Hippocampal formation (tissue), 2 donors: ENCODE results near the gene DPP3.
"Not testable (repeated sequence)": the region's sequence is repeated elsewhere in the genome, so short reads cannot be mapped to it uniquely, and the experiment has no call there.

Experiments used
- DNase-seq, 2 donors: peaks; one replicate each; lab custom pipeline; 2025; lab: John Stamatoyannopoulos, UW

DPP3 gene

DNA sequence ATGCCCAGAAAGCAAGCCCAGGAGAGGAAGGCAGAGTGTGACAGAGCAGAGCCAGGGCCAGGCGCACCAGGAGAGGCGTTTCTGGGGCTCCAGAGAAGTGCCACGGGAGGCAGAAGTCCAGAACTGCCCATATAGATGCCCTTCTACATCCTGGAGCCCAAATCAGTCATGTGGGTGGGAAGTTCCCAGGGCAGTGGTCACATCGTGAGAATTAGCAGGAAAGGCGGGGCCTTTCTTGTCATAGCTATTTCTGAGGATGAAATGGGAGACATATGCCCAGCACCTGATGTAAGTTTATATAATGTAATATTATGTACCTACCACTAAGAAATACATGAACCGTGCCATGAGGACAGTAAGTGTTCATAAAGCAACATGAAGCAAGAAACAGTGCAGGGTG is 52.5 kb downstream of the DPP3 start:
- no peak for DNase-seq

DNA sequence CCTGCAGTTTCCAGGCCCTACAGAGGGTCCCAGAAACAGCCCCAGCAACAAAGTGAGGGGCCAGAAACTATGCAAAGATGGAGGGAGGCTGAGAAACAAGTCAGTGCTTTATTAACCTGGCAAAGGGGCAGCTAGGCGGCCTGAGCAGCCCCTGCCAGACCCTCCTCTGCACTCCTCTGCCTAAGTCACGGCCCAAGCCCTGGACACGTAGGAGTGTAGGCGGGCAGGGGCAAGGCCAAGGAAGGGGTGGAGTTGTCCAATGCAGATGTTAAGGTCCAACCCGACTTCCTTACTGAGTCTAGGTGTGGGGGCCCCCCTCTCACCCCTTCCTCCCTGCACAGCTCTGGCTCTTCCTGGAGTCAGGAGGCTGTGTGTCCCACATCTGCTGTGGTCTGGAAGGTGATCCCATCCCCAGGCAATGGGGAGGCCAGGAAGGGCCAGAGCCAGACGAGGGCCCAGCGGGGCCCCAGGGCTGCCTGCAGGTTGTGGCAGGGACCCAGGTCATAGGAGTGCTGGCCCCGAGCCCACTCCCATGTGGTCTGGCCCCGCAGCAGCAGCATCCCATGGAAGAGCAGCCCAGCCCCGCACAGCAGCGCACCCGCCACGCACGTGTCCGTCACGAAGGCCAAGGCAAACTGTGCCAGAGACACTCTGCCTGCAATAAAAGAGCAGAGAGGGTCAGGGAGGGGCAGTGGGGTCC is 59.1 kb downstream of the DPP3 start:
- DNase-seq, result no peak

DNA sequence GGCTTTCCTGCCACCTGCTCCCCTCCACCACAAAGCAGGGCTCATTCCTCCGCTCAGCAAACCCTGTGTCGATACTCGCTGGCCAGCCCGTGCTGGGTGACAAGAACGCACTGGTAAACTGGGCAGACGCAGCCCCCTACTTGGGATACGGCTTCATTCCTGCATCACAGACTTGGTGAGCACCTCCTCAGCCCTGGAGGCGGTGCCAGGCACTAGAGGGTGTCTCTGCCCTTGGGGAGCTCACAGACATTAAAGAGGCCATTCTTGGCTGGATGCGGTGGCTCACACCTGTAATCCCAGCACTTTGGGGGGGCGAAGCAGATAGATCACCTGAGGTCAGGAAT is 59.6 kb downstream of the DPP3 start:
- DNase-seq, result no peak

DNA sequence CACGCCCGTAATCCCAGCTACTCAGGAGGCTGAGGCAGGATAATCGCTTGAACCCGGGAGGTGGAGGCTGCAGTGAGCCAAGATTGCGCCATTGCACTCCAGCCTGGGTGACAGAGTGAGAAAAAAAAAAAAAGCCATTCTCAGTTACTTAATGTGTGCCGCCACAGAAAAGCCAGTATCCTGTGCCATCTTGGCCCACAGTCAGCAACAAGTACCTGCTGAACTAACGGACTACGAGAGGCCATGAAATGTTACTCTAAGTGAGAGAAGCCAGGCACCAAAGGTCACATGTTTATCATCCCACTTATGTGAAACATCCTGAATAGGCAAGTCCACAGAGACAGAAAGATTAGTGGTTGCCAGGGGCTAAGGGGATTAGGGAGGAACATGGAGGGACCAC is 60.4 kb downstream of the DPP3 start:
- not testable (repeated sequence) for DNase-seq

DNA sequence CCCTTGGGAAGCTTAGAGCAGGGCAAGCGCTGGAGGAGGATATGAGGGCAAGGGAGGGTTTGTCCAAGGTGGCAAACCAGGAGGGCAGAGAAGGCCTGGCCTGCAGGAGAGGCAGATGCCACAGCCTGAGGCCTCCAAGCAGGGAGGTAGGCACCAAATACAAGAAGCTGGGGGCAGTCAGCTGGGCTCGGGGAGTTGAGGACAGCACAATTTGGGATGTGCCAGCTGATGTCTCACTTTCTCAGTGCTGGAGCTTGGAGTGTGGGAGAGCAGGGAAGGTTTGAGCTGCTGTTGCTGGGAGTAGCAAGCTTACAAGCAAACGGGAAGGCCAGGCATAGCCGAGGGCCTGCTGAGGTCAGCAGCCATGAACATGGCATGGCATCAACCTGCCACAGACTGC is 61.7 kb downstream of the DPP3 start:
- DNase-seq, result no peak

DNA sequence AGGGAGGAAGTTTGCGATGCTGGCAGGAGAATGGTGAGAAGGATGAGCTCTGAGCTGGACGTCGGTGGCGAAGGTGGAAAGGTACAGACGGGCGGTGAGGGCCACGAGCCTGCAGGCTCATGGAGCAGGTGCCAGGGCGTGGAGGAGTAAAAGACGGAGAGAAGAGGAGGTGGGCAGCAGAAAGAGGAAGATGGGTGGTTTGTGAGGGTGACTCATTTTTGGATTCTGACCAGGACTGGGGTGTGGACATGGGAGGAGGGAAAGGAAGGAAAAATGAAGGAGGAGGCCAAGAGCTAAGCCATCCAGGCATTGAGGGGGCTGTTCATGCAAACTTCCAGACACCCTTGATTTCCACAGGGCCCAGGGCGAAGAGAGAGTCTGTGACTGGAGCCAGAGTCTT is 62.1 kb downstream of the DPP3 start:
- no peak for DNase-seq

DNA sequence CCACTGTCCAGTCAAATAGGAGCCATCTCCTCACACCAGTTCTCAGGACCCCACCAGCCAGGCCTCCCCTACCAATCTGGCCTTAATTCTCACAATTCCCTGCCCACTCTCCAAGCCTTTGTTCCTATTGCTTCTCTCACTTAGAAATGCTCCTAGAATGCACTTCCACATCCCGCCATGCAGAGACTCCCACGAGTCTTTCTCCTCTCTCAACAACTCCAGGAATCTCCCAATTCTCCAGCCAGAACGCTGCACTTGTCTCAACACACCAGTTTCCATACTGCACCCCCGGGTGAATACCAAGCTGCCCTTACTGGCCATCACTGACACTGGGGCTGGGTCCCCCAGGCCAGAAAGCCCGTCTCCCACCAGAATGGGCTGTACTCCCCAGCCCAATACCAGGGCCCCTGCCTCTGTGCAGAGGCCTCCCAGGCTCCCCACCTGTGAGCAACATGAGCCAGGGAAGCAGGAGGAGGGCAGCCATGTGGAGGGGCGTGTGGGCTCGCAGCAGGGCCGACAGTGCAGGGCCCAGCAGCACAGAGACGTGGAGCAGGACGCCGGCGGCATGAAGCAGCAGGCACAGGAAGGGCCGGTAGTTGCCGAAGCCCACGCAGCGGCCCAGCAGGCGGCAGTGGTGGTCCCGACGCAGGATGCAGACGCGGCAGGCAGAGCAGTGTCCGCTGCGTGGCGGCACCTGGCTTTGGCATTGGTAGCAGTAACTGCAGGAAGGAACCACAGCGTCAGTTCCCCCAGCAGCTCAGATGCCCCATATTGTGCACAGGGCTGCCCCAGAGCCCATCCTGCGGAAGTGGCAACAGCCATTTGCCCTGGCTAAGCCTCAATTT is 63.3 kb downstream of the DPP3 start:
- DNase-seq, result peak in 1 of 2 donors; percentile 12

DNA sequence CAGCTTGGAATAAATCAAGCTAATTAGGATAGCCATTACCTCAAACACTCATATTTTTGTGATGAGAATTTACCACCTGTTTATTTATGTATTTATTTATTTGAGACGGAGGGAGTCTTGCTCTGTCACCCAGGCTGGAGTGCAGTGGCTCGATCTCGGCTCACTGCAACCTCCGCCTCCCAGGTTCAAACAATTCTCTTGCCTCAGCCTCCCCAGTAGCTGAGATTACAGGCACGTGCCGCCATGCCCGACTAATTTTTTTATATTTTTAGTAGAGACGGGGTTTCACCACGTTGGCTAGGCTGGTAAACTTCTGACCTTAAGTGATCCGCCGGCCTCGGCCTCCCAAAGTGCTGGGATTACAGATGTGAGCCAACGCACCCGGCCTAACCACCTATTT is 64.7 kb downstream of the DPP3 start:
- DNase-seq, result not testable (repeated sequence)

DNA sequence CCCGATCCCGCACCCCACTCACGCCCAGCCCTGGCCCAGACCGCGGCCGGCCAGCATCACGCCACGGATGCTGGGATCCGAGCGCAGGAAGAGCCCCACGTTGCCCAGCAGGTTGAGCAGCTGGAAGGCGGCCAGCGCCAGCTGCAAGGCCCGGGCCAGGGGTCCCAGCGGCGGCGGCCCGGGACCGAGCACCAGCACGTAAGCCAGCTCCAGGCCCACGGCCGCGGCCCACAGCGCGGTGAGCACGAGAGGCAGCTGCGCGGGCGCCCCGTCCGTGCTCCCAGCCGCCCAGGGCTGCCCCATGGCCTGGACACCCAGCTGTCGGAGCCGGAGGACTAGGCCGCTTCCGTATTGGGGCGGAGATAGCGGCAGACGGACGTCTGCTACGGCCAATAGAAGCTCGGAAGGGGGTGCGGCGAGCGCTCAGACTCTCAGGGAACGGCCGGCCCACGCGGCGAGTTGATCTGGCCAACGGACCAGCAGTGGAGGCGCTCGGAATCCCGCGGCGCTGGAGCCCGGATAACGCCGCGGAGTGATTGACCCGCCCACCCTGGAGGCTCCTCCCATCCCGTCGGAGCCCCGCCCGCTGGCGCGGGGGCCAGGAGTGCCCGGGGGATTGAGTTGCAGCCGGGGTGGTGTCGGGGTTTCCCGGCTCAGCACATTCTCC is 65.6 kb downstream of the DPP3 start, which contains the start of gene ZDHHC24:
ZDHHC24 (minus strand) TSS at position 348 of the 667 bp plus-strand sequence; CDS start at position 303, 45 bp downstream.
- DNase-seq, result peak; percentile 96

DNA sequence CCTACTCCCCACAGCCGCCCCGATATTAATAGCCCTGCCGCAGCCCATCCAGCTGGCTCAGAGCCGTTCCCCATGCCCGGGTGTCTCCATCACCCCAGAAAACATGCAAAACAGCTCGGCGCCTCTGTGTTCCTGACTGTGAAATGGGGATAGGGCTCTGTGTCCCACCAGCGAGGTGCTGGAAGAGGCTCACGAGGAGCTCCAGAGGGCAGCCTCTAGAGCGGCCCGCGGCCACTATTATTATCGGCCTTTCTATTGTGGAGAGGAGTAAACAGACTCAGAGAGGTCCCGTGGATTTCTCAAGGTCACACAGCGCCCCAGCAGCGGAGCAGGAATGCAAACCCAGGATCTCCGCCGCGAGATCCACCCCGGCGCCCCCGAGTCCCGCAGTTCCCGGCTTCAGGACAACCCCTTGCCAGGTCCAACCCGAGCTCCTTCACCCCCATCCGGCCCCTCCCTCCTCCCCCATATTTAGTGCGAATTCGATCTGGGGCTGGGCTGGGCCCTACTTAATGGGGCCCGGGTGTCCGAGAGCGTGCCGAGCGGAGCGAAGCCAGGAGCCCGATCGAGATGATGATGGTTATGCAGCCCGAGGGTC is 66.2 kb downstream of the DPP3 start, which contains the start of gene ACTN3:
ACTN3 (plus strand) TSS at position 536 of the 598 bp plus-strand sequence; CDS start at position 571, 35 bp downstream.
- no peak for DNase-seq

DNA sequence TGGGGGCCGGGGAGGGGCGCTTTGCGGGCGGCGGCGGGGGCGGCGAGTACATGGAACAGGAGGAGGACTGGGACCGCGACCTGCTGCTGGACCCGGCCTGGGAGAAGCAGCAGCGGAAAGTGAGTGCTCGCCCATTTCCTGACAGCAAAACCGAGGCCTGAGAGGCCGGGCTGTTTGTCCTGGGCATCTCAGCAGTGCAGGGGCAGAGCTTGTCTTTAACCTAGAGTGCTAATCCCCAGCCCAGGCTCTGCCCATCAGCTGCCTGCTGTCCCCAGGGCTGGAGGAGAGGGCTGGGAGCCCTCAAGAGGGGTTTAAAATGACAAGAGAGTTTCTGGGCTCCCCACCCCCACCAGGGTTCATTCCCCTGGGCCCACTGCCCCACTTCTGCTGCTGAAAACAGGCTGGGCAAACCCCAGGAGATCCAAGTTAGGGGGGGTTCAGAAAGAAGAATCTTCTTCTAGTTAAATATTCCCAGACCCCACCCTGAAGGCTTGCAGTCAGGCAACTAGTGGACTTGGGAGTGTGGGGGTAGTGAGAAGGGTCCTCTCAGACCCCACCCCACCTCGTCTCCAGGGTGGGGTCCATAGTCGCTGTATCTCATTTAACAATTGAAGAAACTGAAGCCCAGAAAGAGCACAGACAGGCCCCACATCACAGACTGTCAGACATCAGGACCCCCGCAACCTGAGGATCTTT is 66.9 kb downstream of the DPP3 start:
- DNase-seq, result no peak

DNA sequence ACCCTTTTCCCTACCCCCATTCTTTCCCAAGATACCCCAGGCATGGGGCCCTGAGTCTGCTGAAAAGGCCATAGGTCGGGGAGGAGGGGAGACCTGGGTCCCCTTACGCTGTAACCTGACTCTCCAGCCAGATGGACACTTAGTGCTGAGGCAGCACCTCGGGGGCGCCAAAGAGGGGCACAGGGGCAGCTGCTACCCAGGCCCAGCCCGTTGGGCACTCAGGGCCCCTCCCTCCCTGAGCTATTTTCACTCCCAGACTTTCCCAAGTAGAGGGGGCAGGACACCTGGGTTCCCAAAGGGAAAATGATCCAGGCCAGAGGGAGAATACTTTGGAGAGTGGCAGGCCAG is 67.4 kb downstream of the DPP3 start:
- DNase-seq, result no peak

DNA sequence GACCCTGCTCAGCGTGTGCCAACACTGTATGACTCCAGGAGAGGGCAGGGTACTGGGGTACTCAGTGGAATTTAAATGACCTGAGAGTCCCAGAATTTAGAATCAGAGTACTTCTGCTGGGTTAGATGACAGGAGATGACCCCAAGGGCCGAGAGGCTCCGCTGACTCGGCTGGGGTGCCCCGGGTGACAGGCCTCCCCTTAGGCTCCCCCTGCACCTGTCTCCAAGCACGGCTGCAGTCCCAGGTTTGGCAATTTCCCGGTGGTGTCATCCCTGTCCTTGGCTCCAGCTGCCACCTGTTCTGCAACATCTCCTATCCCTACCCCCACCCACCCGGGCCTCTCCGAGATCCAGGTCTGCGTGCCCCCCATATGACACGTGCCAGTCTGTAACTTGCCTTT is 67.8 kb downstream of the DPP3 start:
- DNase-seq, result no peak

DNA sequence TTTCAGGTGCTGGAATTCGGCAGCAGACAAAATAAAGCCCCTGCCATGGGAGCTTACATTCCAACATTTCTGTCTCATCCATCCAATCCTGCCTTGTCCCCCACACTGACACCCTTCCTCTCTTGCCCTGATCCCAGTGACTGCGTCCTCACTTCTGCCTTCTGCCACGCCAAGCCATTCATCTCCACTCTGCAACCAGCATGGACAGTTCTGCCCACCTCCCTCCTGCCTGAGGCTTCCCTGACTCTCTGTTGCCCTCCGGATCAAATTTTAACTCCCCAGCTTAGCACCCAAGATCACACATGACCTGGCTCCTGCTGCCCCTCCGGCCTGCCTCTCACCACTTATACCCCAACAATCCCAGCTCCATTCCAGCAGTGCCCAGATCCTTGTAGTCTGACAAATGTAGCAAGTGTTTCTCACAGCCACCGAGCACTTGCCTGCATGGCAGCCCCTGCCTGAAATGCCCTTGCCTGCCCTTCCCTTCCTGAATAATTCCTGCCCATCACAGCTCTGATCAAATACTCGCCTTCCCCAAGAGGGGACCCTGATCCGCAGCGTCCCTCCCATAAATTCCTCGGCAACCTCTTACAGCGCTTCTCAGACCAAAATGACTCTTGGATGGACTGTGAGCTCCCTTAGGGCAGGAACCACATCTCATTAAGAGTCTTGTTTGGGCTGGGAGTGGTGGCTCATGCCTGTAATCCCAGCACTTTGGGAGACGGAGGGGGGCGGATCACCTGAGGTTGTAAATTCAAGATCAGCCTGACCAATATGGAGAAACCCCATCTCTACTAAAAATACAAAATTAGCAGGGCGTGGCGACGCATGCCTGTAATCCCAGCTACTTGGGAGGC is 68.8 kb downstream of the DPP3 start:
- DNase-seq, result no peak

DNA sequence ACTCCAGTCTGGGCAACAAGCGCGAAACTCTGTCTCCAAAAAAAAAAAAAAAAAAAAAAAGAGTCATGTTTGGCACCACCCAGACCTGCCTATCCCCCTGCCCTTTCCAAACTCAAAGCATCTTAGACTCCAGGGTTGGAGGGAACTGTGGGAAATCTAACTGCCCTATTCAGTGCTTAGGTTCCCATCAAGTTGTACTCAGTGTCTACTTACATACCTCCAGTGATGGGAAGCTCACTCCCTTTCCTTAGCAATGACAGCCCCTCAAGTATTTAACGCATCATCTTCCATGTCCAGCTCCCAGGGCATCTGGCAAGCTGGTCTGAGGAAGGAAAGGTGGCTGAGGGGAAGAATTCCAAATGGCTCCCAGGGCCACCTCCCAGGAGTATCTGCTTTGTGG is 69.5 kb downstream of the DPP3 start:
- no peak for DNase-seq

DNA sequence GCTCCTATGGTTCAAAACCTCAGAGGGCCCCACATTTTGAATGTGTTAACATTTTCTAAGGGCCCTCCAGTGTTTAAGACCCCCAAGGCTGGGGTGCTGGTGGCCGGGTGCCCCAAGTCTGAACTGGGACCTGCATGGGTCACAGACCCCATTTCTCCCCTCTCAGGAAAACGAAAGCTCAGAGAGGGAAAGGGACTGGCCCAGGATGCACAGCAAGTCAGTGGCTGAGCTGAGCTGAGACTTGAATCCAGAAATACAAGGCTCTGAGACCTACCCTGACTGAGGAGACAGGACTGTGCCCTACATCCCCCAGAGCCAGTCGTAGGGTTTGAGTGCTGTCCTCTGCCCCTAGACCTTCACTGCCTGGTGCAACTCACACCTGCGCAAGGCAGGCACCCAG is 70.7 kb downstream of the DPP3 start:
- DNase-seq, result no peak

DNA sequence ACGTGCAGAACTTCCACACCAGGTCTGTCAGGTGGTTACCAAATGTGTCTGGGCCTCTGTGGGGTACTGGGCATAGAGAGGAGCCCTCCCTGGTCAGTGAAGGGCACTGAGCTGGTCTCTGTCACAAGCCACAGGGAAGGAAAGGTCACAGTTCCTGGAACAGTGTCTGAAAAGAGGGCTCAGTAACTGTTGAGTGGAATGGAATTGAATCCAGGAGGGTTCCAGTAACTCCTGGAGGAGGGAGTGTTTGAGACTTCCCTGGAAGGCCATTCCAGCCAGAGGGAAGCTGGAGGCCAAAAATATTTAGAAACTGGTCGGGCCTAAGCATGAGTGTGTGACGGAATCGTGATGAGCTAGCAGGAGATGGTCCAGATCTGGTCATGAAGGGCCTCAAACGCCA is 74.4 kb downstream of the DPP3 start:
- DNase-seq, result no peak

DNA sequence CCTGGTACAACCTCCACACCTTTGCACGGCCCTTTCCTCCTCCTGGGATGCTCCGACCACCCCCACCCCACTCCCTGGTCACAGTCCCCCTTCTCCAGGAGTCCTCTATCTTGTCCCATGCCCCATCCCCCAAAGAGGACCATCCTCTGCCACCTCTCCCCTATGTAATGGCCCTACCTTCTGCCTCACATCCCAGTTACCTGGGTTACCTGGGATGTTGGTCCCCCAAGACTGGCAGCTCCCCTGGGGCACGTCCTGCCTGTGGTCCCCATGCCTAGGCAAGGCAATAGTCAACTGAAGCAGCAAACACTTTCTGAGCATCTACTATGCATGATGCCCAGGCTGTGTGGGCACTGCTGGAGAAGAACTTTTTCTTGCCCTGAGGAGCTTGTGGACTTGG is 75.2 kb downstream of the DPP3 start:
- DNase-seq, result no peak

DNA sequence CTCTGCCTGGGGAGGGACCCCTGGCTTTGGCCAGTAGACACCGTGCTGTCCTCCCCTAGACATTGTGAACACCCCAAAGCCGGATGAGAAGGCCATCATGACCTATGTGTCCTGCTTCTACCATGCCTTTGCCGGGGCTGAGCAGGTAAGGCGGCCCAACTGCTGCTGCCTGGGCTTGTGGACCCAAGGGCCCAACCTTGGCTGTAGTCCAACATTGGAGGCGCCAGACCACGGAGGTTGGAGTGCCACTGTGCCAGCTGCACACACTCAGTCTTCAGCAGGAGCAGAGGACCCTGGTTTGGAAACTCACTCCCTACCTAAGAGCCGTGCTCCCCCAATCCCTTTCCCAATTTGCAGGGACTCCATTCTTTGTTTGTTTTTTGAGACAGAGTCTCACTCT is 75.9 kb downstream of the DPP3 start:
- DNase-seq, result no peak

DNA sequence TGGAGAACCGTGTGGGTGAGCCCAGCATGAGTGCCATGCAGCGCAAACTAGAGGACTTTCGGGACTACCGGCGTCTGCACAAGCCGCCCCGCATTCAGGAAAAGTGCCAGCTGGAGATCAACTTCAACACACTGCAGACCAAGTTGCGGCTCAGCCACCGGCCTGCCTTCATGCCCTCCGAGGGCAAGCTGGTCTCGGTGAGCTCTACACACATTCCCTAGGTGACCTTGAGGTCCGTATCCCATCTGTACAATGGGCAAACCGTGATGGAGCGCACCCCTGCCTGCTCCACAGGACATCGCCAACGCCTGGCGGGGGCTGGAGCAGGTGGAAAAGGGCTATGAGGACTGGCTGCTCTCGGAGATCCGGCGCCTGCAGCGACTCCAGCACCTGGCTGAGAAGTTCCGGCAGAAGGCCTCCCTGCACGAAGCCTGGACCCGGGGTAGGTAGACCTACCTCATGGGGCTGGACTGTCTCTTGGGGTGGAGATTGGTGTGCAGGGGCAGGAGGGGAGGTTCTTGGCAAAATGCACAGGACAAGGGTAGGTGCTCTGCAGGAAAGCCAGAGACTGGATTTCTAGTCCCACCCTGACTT is 77.6 kb downstream of the DPP3 start:
- DNase-seq, result no peak
